Fibroblast of skin of scalp (primary cell): ENCODE measurements around the gene GUCY1A1.

Experiments used
- DNase-seq: peaks from one replicate; pipeline ENCODE4 v3.0.0-alpha.2; 2013

Gene GUCY1A1

GRCh38 chr4:155781249-155781831 is 114.7 kb downstream of the GUCY1A1 start:
- DNase-seq, result no peak
